ENCODE data around the gene SRSF4.

SRSF4 gene

GRCh38 chr1:29176576-29176975 is 5.1 kb downstream of the SRSF4 start:
- no peaks in the 10 kb centered on the region for H3K9me3 ChIP-seq (ENCODE audit: low read depth, low read length)
- DNase-seq (ENCODE audit: low read depth, low spot score), result no peak
- peak overlapping the region; percentile 25; the same call in 1 of the 2 replicates for H3K4me3 ChIP-seq
- no peak overlapping the region for H3K9ac ChIP-seq (ENCODE audit: insufficient read length)
- TF ChIP-seq EZH2 (IDR thresholded peaks at IDR 0.05), result no peak
- no peak for TF ChIP-seq FOXP2 (optimal IDR thresholded peaks at IDR 0.05; ENCODE audit: control extremely low read depth, extremely low read length, insufficient read depth)
- TF ChIP-seq POLR2AphosphoS5 (IDR thresholded peaks at IDR 0.05; ENCODE audit: borderline replicate concordance, low read depth, low read length), result peak; percentile 11; the same call in 1 of the 2 replicates
- H3K36me3 ChIP-seq (ENCODE audit: insufficient read depth, low read length), result peaks cover 34% of the 10 kb centered on the region
- H3K27ac ChIP-seq, result peak overlapping the region; percentile 87

GRCh38 chr1:29172415-29172939 is 9.2 kb downstream of the SRSF4 start:
- H3K4me3 ChIP-seq, result no peak overlapping the region
- TF ChIP-seq FOXP2 (optimal IDR thresholded peaks at IDR 0.05; ENCODE audit: control extremely low read depth, extremely low read length, insufficient read depth), result no peak
- TF ChIP-seq EZH2 (IDR thresholded peaks at IDR 0.05), result no peak
- TF ChIP-seq POLR2AphosphoS5 (IDR thresholded peaks at IDR 0.05; ENCODE audit: borderline replicate concordance, low read depth, low read length), result no peak
- H3K36me3 ChIP-seq (ENCODE audit: insufficient read depth, low read length), result peaks cover 51% of the 10 kb centered on the region

GRCh38 chr1:29171521-29171920 is 10.2 kb downstream of the SRSF4 start:
- Histone ChIP-seq H3K27ac (peak overlapping the region; percentile 9; the same call in 1 of the 2 replicates), H3K36me3 (ENCODE audit: insufficient read depth, low read length) (peaks cover 60% of the 10 kb centered on the region), H3K4me3 (0 out of 2 replicates have a peak overlapping the region, but pooled peaks have one; percentile 1), H3K9ac (ENCODE audit: insufficient read length) (no peak overlapping the region), H3K9me3 (ENCODE audit: low read depth, low read length) (no peaks in the 10 kb centered on the region)
- DNase-seq (ENCODE audit: low read depth, low spot score), result no peak
- TF ChIP-seq FOXP2 (optimal IDR thresholded peaks at IDR 0.05; ENCODE audit: control extremely low read depth, extremely low read length, insufficient read depth) (no peak), EZH2 (IDR thresholded peaks at IDR 0.05) (no peak), POLR2AphosphoS5 (IDR thresholded peaks at IDR 0.05; ENCODE audit: borderline replicate concordance, low read depth, low read length) (no peak)

More at GRCh38 chr1:29172415-29172939, 9.2 kb downstream of the SRSF4 start:
- H3K9me3 ChIP-seq (ENCODE audit: low read depth, low read length), result no peaks in the 10 kb centered on the region
- H3K9ac ChIP-seq (ENCODE audit: insufficient read length), result no peak overlapping the region
- no peak for DNase-seq (ENCODE audit: low read depth, low spot score)
- peak overlapping the region; percentile 42; the same call in 1 of the 2 replicates for H3K27ac ChIP-seq

- peak overlapping the region; percentile 9; the same call in 1 of the 2 replicates for H3K27ac ChIP-seq
- no peaks in the 10 kb centered on the region for H3K9me3 ChIP-seq (ENCODE audit: low read depth, low read length)
- 0 out of 2 replicates have a peak overlapping the region, but pooled peaks have one; percentile 1 for H3K4me3 ChIP-seq
- H3K9ac ChIP-seq (ENCODE audit: insufficient read length), result no peak overlapping the region
- peaks cover 65% of the 10 kb centered on the region for H3K36me3 ChIP-seq (ENCODE audit: insufficient read depth, low read length)
- no peak for DNase-seq (ENCODE audit: low read depth, low spot score)
- TF ChIP-seq EZH2 (IDR thresholded peaks at IDR 0.05) (no peak), POLR2AphosphoS5 (IDR thresholded peaks at IDR 0.05; ENCODE audit: borderline replicate concordance, low read depth, low read length) (no peak), FOXP2 (optimal IDR thresholded peaks at IDR 0.05; ENCODE audit: control extremely low read depth, extremely low read length, insufficient read depth) (no peak)
These were observed 10.6 kb downstream of the SRSF4 start for GRCh38 chr1:29171089-29171488.

- H3K27ac ChIP-seq, result peak overlapping the region; percentile 12; the same call in 1 of the 2 replicates
- H3K4me3 ChIP-seq, result no peak overlapping the region
- TF ChIP-seq FOXP2 (optimal IDR thresholded peaks at IDR 0.05; ENCODE audit: control extremely low read depth, extremely low read length, insufficient read depth) (no peak), POLR2AphosphoS5 (IDR thresholded peaks at IDR 0.05; ENCODE audit: borderline replicate concordance, low read depth, low read length) (no peak), EZH2 (IDR thresholded peaks at IDR 0.05) (no peak)
- no peak for DNase-seq (ENCODE audit: low read depth, low spot score)
- H3K9me3 ChIP-seq (ENCODE audit: low read depth, low read length), result no peaks in the 10 kb centered on the region
- H3K36me3 ChIP-seq (ENCODE audit: insufficient read depth, low read length), result peaks cover 76% of the 10 kb centered on the region
- no peak overlapping the region for H3K9ac ChIP-seq (ENCODE audit: insufficient read length)
These were observed 11.7 kb downstream of the SRSF4 start for GRCh38 chr1:29169976-29170375.

- peaks cover 93% of the 10 kb centered on the region for H3K36me3 ChIP-seq (ENCODE audit: insufficient read depth, low read length)
- H3K4me3 ChIP-seq, result no peak overlapping the region
- DNase-seq (ENCODE audit: low read depth, low spot score), result no peak
- no peaks in the 10 kb centered on the region for H3K9me3 ChIP-seq (ENCODE audit: low read depth, low read length)
- H3K27ac ChIP-seq, result no peak overlapping the region
- H3K9ac ChIP-seq (ENCODE audit: insufficient read length), result no peak overlapping the region
- TF ChIP-seq EZH2 (IDR thresholded peaks at IDR 0.05) (no peak), FOXP2 (optimal IDR thresholded peaks at IDR 0.05; ENCODE audit: control extremely low read depth, extremely low read length, insufficient read depth) (no peak), POLR2AphosphoS5 (IDR thresholded peaks at IDR 0.05; ENCODE audit: borderline replicate concordance, low read depth, low read length) (no peak)
These were observed 13.8 kb downstream of the SRSF4 start for GRCh38 chr1:29167904-29168303.

GRCh38 chr1:29166291-29166878 is 15.3 kb downstream of the SRSF4 start:
- Histone ChIP-seq H3K4me3 (no peak overlapping the region), H3K9ac (ENCODE audit: insufficient read length) (no peak overlapping the region), H3K36me3 (ENCODE audit: insufficient read depth, low read length) (peaks cover 97% of the 10 kb centered on the region), H3K27ac (0 out of 2 replicates have a peak overlapping the region, but pooled peaks have one; percentile 7), H3K9me3 (ENCODE audit: low read depth, low read length) (no peaks in the 10 kb centered on the region)
- TF ChIP-seq POLR2AphosphoS5 (IDR thresholded peaks at IDR 0.05; ENCODE audit: borderline replicate concordance, low read depth, low read length), result no peak
- no peak for TF ChIP-seq EZH2 (IDR thresholded peaks at IDR 0.05)
- TF ChIP-seq FOXP2 (optimal IDR thresholded peaks at IDR 0.05; ENCODE audit: control extremely low read depth, extremely low read length, insufficient read depth), result no peak
- DNase-seq (ENCODE audit: low read depth, low spot score), result no peak

- Histone ChIP-seq H3K4me3 (no peak overlapping the region), H3K9ac (ENCODE audit: insufficient read length) (no peak overlapping the region)
These were observed 17.1 kb downstream of the SRSF4 start for GRCh38 chr1:29164588-29164987.

More at GRCh38 chr1:29164588-29164987, 17.1 kb downstream of the SRSF4 start:
- TF ChIP-seq EZH2 (IDR thresholded peaks at IDR 0.05) (no peak), POLR2AphosphoS5 (IDR thresholded peaks at IDR 0.05; ENCODE audit: borderline replicate concordance, low read depth, low read length) (no peak), FOXP2 (optimal IDR thresholded peaks at IDR 0.05; ENCODE audit: control extremely low read depth, extremely low read length, insufficient read depth) (no peak)
- peaks cover 95% of the 10 kb centered on the region for H3K36me3 ChIP-seq (ENCODE audit: insufficient read depth, low read length)
- no peak for DNase-seq (ENCODE audit: low read depth, low spot score)
- H3K27ac ChIP-seq, result peak overlapping the region; percentile 15; the same call in 1 of the 2 replicates
- H3K9me3 ChIP-seq (ENCODE audit: low read depth, low read length), result no peaks in the 10 kb centered on the region

All from SK-N-MC (cell line).